ENCODE measurements around the gene MOV10L1. TPM values are rescaled to one million over a fixed set of nuclear protein-coding genes. Genes with fewer than 3 reads are reported as not detected.

The MOV10L1 gene
- total and polyA plus RNA-seq, 9 of the 15 experiments (the other 6 are each of a cell fraction or from before 2014, with no cell fraction given) = 0.06 to 0.43 (median 0.15) TPM

GRCh38 chr22:50080077-50080465 lies 9.7 kb upstream of the MOV10L1 start:
- Histone ChIP-seq H3K9ac (ENCODE audit: insufficient read depth in 1 of 2, low read depth in 2 of 2, low read length in 2 of 2) (no peak overlapping the region), H3K4me1 (replicated peaks in 1 of 2; ENCODE audit: control insufficient read depth in 2 of 2, insufficient read depth in 2 of 2, low read length in 2 of 2) (peaks cover 4 to 32% of the 10 kb centered on the region in 2 experiments; a peak in 4 of 5 replicates), H3K79me2 (ENCODE audit: control insufficient read depth, insufficient read depth, low read length) (no peaks in the 10 kb centered on the region), H3K27me3 (ENCODE audit: control insufficient read depth in 2 of 2, insufficient read depth in 2 of 2, low read length in 2 of 2) (no peaks in the 10 kb centered on the region), H3K4me3 (no peak overlapping the region), H3K27ac (ENCODE audit: extremely low read depth, low read depth, low read length) (no peak overlapping the region), H3K4me2 (ENCODE audit: insufficient read depth, low read length) (no peak overlapping the region), H2AFZ (ENCODE audit: low read depth, low read length) (no peak overlapping the region), H3K36me3 (ENCODE audit: control insufficient read depth, insufficient read depth, low read length) (no peaks in the 10 kb centered on the region), H4K20me1 (replicated peaks; ENCODE audit: control insufficient read depth, insufficient read depth, low read length) (no peaks in the 10 kb centered on the region), H3K9me3 (replicated peaks; ENCODE audit: control insufficient read depth, insufficient read depth, low read depth, low read length) (no peaks in the 10 kb centered on the region), H3K9me1 (ENCODE audit: control insufficient read depth, insufficient read depth, low read length) (no peaks in the 10 kb centered on the region)
- TF ChIP-seq RAD21 (CRISPR knock-in tag; conservative IDR thresholded peaks at IDR 0.05 in 1 of 2, IDR thresholded peaks at IDR 0.05 in 1 of 2) (no peak), UBTF (IDR thresholded peaks at IDR 0.05; ENCODE audit: borderline replicate concordance in 1 of 2, low read depth in 2 of 2, low read length in 2 of 2) (no peak), ZNF263 (CRISPR knock-in tag; IDR thresholded peaks at IDR 0.05; ENCODE audit: borderline replicate concordance) (no peak), ZNF384 (IDR thresholded peaks at IDR 0.05; ENCODE audit: low read depth, low read length) (no peak), ZNF511 (CRISPR knock-in tag; IDR thresholded peaks at IDR 0.05) (no peak), ZNF274 (IDR thresholded peaks at IDR 0.05; ENCODE audit: borderline replicate concordance, low read depth, low read length) (no peak), PATZ1 (CRISPR knock-in tag; IDR thresholded peaks at IDR 0.05; ENCODE audit: borderline replicate concordance) (no peak), TOE1 (IDR thresholded peaks at IDR 0.05; ENCODE audit: borderline replicate concordance) (no peak), TOE1 (CRISPR knock-in tag; IDR thresholded peaks at IDR 0.05; ENCODE audit: borderline replicate concordance, low read depth) (no peak), SNRNP70 (optimal IDR thresholded peaks at IDR 0.05; ENCODE audit: low read depth, low read length) (no peak), MBD2 (IDR thresholded peaks at IDR 0.05; ENCODE audit: borderline replicate concordance, low read depth) (no peak), THRAP3 (IDR thresholded peaks at IDR 0.05; ENCODE audit: borderline replicate concordance) (no peak)
- ATAC-seq (no peak), FAIRE-seq (no peak), DNase-seq (ENCODE audit: extremely low read depth in 1 of 4, low spot score in 3 of 4) (no peak)
- intact Hi-C loops (cut with micrococcal nuclease) = no loop called here
- BruUV-seq (replicated peaks) = no TSS peak
- POLR2A ChIA-PET = no interaction called here
- in situ Hi-C loops (cut with MboI) = no loop called here
- WGBS (ENCODE audit: insufficient coverage, low coverage, missing lambda C conversion rate) = 36% methylated on average over 8 of the region's 13 CpGs
- CTCF ChIA-PET (ENCODE audit: low intra/inter-chr PET ratio) = no interaction called here

Data from K562 (cell line).